ENCODE measurements around the gene PLA2G12B.
"Not testable (repeated sequence)": the region's sequence is repeated elsewhere in the genome, so short reads cannot be mapped to it uniquely, and the experiment has no call there.

PLA2G12B gene

GRCh38 chr10:72935361-72935760 lies 19.2 kb downstream of the PLA2G12B start:
- no peak for DNase-seq (ENCODE audit: low read depth, low spot score)

GRCh38 chr10:72932259-72933015 lies 22.2 kb downstream of the PLA2G12B start:
- DNase-seq (ENCODE audit: low read depth, low spot score), result no peak

GRCh38 chr10:72930276-72930675 lies 24.3 kb downstream of the PLA2G12B start:
- no peak for DNase-seq (ENCODE audit: low read depth, low spot score)

- DNase-seq (ENCODE audit: low read depth, low spot score), result no peak
Observed at GRCh38 chr10:72928798-72929197, 25.8 kb downstream of the PLA2G12B start.

- DNase-seq (ENCODE audit: low read depth, low spot score), result no peak
Observed at GRCh38 chr10:72927485-72927884, 27.1 kb downstream of the PLA2G12B start.

- DNase-seq (ENCODE audit: low read depth, low spot score), result no peak
Observed at GRCh38 chr10:72925951-72926465, 28.6 kb downstream of the PLA2G12B start.

GRCh38 chr10:72924351-72924750 lies 30.3 kb downstream of the PLA2G12B start:
- DNase-seq (ENCODE audit: low read depth, low spot score), result no peak

GRCh38 chr10:72921147-72921683 lies 33.4 kb downstream of the PLA2G12B start:
- not testable (repeated sequence) for DNase-seq (ENCODE audit: low read depth, low spot score)

- no peak for DNase-seq (ENCODE audit: low read depth, low spot score)
Observed at GRCh38 chr10:72918352-72918751, 36.3 kb downstream of the PLA2G12B start.

GRCh38 chr10:72917803-72918332 lies 36.7 kb downstream of the PLA2G12B start:
- DNase-seq (ENCODE audit: low read depth, low spot score), result not testable (repeated sequence)

GRCh38 chr10:72917201-72917600 lies 37.4 kb downstream of the PLA2G12B start:
- not testable (repeated sequence) for DNase-seq (ENCODE audit: low read depth, low spot score)

- no peak for DNase-seq (ENCODE audit: low read depth, low spot score)
Observed at GRCh38 chr10:72913287-72913686, 41.3 kb downstream of the PLA2G12B start.

GRCh38 chr10:72912736-72913135 lies 41.9 kb downstream of the PLA2G12B start:
- no peak for DNase-seq (ENCODE audit: low read depth, low spot score)

- no peak for DNase-seq (ENCODE audit: low read depth, low spot score)
Observed at GRCh38 chr10:72911758-72912157, 42.8 kb downstream of the PLA2G12B start.

- DNase-seq (ENCODE audit: low read depth, low spot score), result no peak
Observed at GRCh38 chr10:72910705-72911104, 43.9 kb downstream of the PLA2G12B start.

GRCh38 chr10:72906446-72906845 lies 48.2 kb downstream of the PLA2G12B start:
- DNase-seq (ENCODE audit: low read depth, low spot score), result no peak

GRCh38 chr10:72904806-72905205 lies 49.8 kb downstream of the PLA2G12B start:
- no peak for DNase-seq (ENCODE audit: low read depth, low spot score)

- DNase-seq (ENCODE audit: low read depth, low spot score), result not testable (repeated sequence)
Observed at GRCh38 chr10:72903941-72904446, 50.6 kb downstream of the PLA2G12B start.

- DNase-seq (ENCODE audit: low read depth, low spot score), result no peak
Observed at GRCh38 chr10:72899545-72899944, 55.1 kb downstream of the PLA2G12B start.

GRCh38 chr10:72898616-72899015 lies 56.0 kb downstream of the PLA2G12B start:
- DNase-seq (ENCODE audit: low read depth, low spot score), result no peak

GRCh38 chr10:72895236-72895850 lies 59.3 kb downstream of the PLA2G12B start:
- no peak for DNase-seq (ENCODE audit: low read depth, low spot score)

- no peak for DNase-seq (ENCODE audit: low read depth, low spot score)
Observed at GRCh38 chr10:72893136-72893798, 61.3 kb downstream of the PLA2G12B start, which contains the start of gene OIT3. TSS of gene OIT3 (plus strand) at chr10:72893739. CDS start at chr10:72893799, 60 bp downstream.

All from brain pericyte (primary cell).